HG03354 (cell line): ENCODE measurements around the gene SLC25A40.
"Not testable (repeated sequence)": the region's sequence is repeated elsewhere in the genome, so short reads cannot be mapped to it uniquely, and the experiment has no call there.

ENCODE experiments used
- ATAC-seq: cut with Tn5 transposase; IDR thresholded peaks from one replicate; pipeline ENCODE4 v1.9.1; 2021; ENCODE audit warnings: mild to moderate bottlenecking; ENCODE audit not compliant: unreplicated experiment, poor library complexity, severe bottlenecking

The SLC25A40 gene, protein sequence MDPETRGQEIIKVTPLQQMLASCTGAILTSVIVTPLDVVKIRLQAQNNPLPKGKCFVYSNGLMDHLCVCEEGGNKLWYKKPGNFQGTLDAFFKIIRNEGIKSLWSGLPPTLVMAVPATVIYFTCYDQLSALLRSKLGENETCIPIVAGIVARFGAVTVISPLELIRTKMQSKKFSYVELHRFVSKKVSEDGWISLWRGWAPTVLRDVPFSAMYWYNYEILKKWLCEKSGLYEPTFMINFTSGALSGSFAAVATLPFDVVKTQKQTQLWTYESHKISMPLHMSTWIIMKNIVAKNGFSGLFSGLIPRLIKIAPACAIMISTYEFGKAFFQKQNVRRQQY

DNA sequence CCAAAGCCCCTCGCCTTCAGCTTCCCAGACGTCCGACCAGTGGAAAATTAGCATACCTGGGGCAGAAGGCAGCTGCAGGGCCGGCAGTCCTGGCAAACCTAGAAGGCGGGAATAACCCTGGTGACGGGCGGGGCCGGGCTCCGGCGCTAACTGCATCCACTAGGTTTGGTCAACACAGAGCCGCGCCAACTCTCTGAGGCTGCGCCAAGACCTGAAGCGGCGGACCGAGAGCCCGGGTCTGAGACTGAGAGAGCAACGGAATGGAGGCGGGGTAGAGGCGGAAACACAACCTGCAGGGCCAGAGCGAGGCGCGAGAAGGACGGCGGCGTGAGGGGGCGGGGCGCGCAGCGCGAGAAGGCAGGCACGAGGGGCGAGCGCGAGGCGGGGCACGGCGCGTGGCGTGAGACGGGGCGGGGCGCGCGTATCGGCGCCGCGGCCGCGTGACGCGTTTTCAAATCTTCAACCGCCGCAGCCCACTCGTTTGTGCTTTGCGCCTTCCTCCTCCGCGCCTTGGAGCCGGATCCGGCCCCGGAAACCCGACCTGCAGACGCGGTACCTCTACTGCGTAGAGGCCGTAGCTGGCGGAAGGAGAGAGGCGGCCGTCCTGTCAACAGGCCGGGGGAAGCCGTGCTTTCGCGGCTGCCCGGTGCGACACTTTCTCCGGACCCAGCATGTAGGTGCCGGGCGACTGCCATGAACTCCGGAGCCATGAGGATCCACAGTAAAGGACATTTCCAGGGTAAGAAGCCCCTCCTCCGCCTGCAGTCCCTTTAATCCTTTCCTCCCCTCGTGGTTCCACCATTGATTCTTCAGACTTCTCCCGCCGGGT lies at the start of gene SLC25A40, which contains the start of gene DBF4:
TSS of gene SLC25A40 (minus strand) at position 321 of the 829 bp plus-strand sequence. CDS start 17,633 bp downstream, outside the sequence.
TSS of gene DBF4 (plus strand) at position 454 of the 829 bp plus-strand sequence. CDS start at position 694, 240 bp downstream.
- ATAC-seq: peak; percentile 91

DNA sequence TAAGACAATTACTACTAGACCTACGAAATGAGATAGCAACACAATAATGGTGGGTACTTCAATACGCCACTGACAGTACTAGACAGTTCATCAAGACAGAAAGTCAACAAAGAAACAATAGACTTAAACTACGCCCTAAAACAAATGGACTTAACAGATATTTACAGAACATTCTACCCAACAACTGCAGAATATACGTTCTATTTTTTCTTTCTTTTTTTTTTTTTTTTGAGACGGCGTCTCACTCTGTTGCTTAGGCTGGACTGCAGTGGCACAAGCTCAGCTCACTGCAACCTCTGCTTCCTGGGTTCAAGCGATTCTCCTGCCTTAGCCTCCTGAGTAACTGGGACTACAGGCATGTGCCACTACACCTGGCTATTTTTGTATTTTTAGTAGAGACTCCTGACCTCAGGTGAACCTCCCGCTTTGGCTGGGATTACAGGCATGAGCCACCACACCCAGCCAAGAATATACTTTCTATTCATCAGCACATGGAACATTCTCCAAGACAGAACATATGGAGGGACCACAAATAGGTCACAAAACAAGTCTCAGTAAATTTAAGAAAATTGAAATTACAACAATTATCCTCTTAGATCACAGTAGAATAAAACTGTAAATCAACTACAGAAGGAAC lies 46.7 kb upstream of the SLC25A40 start:
- ATAC-seq: not testable (repeated sequence)

DNA sequence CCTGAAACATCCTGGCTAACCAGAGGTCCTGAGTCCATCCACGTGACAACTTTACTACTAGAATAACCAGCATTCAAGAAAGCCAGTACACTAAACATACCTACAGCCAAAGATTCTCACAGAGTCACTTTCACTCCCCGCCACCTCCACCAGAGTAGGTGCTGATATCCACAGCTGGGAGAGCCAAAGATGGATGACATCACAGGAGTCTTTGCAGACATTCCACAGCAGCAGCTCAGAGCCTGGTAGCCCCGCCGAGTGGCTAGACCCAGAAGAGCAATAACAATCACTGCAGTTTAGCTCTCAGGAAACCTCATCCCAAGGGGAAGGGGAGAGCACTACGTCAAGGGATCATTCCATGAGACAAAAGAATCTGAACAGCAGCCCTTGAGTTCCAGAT lies 44.4 kb upstream of the SLC25A40 start:
- no peak for ATAC-seq

DNA sequence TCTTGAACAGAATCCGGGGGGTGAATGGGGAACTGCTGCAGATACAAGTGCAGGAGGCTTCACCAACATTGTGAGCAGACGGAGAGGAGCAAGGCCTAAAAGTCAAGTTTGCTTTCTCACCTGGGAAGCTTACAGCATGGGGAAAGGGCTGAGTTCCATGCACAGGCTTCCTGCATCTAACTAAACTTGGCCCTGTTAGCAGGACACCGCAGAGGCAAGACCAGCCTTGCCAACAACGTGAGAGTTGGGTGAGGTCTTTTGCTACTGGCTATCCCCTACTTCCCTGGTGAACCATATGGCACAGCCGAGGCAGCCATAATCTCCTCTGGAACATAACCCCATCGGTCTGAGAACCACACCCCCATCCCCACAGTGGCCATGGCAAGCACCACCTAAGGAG lies 43.7 kb upstream of the SLC25A40 start:
- no peak for ATAC-seq

DNA sequence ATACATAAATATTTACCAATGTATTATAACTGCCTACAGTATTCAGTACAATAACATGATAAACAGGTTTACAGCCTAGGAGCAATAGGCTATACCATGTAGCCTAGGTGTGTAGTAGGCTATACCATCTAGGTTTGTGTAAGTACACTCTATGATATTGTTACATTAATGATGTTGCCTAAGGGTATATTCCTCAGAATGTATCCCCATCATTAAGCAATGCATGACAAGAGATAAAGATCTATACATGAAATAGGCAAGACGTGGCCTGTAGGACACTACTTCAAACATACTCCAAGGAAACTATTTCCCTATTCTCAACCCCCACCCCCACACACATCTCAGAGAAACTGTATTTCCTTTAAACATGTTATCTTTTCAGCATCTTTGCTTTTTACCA lies 42.6 kb upstream of the SLC25A40 start:
- no peak for ATAC-seq

DNA sequence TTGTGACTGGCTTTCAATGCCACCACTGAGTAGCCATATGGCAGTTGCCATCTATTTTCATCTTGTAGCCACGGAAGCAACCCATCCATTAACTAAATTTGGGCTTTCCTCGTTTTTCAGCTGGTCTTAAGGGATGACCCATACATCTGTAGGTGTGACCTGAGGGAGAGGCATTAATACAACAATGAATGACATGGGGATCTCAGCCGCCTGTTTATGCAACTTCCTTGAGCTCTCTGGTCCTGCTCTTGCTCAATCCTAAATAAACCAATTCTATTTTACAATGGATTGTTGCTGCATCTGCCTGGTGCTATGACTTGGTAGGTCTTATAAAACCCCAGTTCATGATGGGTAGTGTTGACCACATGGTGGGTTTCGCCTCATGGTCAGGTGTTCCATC lies 36.0 kb upstream of the SLC25A40 start:
- no peak for ATAC-seq

DNA sequence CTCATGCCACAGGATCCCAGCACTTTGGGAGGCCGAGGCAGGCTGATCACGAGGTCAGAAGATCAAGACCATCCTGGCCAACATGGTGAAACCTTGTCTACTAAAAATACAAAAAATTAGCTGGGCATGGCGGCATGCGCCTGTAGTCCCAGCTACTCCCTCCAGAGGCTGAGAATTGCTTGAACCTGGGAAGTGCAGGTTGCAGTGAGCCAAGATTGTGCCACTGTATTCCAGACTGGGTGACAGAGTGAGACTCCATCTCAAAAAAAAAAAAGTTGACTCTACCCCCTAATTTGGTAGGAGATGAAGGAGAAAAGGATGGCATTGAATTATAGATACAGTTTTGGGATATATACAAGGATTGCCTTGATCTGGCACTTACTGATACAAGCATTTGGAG lies 32.7 kb upstream of the SLC25A40 start:
- ATAC-seq: not testable (repeated sequence)

DNA sequence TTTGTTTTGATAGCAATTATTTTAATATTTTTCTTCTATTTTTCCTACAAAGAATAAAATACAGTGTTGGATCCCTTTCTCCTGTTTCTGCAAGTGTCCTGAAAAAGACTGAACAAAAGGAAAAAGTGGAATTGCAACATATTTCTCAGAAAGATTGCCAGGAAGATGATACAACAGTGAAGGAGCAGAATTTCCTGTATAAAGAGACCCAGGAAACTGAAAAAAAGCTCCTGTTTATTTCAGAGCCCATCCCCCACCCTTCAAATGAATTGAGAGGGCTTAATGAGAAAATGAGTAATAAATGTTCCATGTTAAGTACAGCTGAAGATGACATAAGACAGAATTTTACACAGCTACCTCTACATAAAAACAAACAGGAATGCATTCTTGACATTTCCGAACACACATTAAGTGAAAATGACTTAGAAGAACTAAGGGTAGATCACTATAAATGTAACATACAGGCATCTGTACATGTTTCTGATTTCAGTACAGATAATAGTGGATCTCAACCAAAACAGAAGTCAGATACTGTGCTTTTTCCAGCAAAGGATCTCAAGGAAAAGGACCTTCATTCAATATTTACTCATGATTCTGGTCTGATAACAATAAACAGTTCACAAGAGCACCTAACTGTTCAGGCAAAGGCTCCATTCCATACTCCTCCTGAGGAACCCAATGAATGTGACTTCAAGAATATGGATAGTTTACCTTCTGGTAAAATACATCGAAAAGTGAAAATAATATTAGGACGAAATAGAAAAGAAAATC lies 31.2 kb upstream of the SLC25A40 start:
- ATAC-seq: not testable (repeated sequence)

DNA sequence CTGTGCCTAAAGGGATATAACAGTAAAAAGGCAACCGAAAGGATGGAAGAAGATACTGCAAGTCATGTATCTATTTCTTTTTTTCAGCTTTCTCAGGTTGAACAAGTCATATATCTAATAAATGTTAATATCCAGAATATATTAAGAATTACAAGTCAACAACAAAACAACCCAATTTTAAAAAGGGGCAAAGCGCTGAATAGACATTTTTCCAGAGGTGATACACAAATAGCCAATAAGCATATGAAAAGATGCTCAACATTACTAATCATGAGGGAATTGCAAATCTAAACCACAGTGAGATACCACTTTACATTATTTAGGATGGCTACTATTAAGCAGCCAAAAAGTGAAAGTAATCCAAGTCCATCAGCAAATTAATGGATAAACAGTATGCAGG lies 23.1 kb upstream of the SLC25A40 start:
- no peak for ATAC-seq

DNA sequence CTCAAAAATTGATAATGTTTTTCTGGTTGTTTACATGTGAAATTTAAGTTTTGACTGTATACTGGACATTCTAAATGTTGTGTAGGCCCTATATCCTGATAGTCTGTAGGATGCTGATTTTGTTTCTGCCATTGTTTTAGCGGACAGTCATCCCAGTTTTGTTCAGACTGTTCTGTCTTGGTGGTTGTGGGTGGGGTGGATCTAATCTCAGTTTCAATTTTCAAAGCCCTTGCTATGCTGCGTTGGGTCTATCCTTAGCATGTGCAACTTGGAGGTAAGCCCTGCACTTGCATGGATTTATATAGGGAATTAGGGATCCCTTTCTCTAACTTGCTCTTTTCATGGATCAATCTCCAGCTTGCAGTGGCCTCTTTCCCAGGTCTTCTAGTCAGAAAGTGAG lies 19.2 kb upstream of the SLC25A40 start:
- no peak for ATAC-seq

DNA sequence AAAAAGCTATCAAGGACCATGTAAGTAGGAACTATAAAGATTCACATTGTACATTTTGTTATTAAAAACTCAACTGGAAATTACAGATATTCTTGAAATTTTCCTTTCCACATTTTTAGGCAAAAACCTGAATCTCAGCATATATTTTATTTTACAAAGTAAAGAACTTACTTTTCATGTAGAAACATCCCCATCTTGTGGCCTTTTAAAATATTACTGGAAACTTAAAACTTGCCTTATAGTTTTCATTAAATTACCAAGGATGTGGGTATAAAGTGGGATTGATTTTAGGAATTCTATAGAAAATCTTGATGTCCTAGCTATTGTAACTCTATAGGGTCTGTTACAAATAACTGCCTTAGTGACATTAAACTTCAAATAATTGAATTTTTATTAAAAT lies 10.7 kb upstream of the SLC25A40 start:
- no peak for ATAC-seq

DNA sequence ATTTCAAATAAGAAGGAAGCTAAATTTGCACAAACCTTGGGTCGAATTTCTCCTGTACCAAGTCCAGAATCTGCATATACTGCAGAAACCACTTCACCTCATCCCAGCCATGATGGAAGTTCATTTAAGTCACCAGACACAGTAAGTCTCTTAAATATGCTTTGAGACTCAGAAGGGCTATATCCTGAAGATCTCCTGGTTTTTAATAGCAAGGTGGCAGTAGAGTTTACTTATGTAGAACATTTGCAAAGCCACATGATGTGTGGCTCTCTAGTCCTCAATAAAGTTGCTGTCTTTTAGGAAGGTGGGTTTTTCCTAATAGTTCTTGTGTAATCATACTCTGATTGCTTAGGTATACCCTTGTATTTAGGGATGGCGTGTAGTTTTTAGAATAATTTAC lies 8.9 kb upstream of the SLC25A40 start:
- no peak for ATAC-seq

DNA sequence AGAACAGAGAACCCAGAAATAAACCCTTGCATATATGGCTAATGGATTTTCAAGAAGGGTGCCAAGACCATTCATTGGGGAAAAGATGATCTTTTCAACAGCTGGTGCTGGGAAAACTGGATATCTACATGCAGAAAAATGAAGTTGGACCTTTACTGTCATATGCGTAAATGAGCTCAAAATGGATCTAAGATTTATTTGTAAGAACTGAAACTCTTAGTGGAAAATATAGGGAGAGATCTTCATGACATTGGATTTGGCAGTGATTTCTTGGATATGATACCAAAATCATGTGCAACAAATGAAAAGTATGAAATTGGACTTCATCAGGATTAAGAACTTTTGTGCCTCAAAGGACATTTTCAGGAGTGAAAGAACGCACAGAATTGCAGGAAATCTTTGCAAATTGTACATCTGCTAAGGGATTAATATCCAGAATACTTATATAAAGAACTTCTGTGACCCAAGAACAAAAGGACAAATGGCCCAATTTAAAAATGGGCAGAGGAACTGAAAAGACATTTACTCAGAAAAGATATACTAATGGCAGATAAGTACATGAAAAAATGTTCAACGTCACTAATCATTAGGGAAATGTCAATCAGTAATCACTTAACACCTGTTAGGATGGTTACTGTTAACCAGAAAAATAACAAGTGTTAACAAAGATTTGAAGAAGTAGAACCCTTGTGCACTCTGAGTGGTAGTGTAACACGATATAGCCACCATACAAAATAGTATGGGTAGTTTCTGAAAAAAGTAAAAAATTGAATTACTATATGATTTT lies 6.2 kb upstream of the SLC25A40 start:
- ATAC-seq: no peak

DNA sequence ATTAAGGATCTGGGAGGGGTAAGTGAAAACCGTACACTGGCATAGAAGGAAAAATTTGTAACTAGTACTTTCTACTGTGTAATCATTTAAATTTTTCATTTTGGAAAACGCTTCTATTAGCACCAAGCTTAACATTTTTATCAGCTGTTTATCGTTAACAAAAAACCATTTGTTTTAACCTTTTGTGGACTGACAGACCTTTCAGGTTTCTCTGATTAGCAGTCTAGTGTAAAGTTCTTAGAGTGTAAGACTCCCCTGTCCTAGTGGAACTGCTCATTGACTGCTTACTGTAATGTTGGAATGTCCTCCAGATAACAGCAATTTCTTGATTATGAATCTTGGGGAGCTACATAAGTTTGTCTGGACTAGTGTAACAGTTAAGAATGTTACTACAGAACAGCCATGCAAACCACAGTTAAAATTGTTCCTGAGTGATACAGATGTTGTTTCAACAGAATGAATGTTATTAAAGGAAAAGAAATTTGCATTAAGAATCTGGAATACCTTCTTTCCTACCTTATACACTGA lies 2.1 kb upstream of the SLC25A40 start:
- no peak for ATAC-seq

DNA sequence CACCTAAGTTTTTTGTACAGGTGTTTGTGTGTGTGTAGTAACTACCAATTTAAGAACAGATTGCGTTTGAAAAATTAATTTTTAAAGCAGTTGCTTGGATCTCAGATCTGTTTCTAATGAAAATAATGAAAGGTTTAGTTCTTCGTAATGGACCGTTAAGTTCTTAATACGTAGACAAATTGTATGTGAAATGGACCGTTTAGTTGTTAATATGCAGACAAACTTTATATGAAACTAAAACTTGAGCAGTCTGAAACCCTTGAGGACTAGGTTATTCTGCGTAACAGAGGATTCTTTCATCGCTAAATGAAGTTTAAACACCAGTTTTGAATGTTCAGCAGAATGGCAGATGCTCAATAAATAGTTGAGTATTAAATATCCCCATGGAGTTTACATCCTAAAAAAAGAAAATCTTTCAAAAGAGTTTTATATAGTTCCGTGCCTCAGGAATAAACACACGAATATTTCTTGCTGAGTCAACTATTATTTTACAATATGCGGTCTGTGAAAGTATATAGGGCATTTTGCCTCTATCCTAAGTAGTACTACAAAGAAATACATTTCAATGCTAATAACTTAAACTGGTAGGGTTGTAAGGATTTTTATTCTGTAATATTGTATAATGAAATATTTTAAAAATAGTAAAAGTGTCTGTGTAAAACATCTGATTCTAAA lies 1.3 kb upstream of the SLC25A40 start:
- no peak for ATAC-seq

DNA sequence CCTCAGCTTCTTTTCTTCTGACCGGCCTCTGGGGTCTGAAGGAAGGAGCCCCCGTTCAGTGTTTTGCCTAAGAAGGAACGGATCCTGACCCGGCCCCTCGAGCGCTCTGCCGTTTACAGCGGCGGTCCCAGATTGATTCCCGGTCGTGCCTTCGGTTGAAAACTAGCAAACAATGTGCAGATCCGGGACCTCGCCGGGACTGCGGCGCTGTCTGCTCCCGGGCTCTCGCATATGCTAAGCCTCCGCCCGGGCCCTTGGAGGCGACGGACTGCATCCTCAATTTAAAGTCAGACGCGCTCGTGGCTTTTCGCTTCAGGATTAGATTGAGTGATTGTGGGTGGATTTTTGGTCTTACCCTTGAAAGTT lies 692 bp upstream of the SLC25A40 start:
- peak; percentile 11 for ATAC-seq

DNA sequence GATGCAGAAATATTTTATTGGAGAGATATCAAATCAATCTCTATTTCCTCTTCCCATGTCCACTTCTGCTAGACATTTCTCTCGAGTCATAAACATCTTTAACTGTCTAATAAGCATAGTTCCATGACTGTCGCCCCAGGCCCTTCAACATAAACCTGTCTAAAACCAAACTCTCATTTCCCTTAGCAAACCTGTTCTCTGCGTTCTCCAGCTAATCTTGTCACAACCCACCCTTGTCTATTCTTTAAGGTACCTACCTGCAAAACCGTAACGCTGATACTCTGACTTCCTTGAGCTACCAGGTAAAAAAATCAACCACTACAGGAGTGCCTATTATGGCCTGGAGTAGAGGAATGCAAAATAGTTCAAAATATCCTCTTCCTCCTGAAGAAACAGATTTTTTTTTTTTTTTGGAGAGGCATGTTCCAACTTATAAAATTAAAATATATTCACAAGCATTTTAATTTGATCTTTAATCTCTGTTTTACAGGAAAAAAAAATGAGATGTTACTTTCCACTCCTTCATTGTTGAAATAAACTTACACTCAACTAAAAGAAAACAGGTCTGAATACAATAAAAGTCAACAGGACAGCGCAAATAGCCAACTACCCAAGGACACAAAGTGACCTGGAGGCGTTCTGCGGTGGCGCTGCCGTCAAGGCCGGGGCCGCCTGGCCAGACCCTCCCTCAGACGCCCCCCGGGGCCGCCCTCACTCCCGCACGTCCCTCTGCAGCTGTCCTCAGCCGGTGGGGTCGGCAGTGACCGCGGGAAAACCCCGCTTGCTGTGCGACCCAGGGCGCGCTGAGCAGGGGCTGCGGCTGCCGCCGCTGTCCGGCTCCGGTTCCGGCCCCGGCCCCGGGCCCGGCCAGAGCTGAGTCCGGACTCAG lies 765 bp downstream of the SLC25A40 start:
- peak; percentile 24 for ATAC-seq
